SK-N-SH treated with all-trans-retinoic acid at 6 μM for 48 hours (cell line): ENCODE measurements around the gene ACTL8.

Experiments
- CSDC2 ChIP-seq: fragments of 250-450 bp; sonication (Bioruptor Pico); IDR thresholded peaks from 2 replicates; pipeline ENCODE4 v1.5.0; 2020; ENCODE audit warnings: mild to moderate bottlenecking, moderate library complexity
- CSRNP3 ChIP-seq: fragments of 250-450 bp; sonication (Bioruptor Pico); IDR thresholded peaks from 2 replicates; pipeline ENCODE4 v1.5.1; 2021; ENCODE audit warnings: mild to moderate bottlenecking, moderate library complexity
- ISL1 ChIP-seq: fragments of 250-450 bp; sonication (Bioruptor Pico); IDR thresholded peaks from 2 replicates; pipeline ENCODE4 v2.1.2; 2022; ENCODE audit warnings: mild to moderate bottlenecking, moderate library complexity
- OSR1 ChIP-seq: fragments of 250-450 bp; sonication (Bioruptor Pico); IDR thresholded peaks from 2 replicates; pipeline ENCODE4 v1.8.0; 2022; ENCODE audit warnings: moderate library complexity, mild to moderate bottlenecking, inconsistent platforms
- PATZ1 ChIP-seq: fragments of 250-450 bp; sonication (Bioruptor Pico); IDR thresholded peaks from 2 replicates; pipeline ENCODE4 v1.8.0; 2020; ENCODE audit warnings: mild to moderate bottlenecking, moderate library complexity, borderline replicate concordance
- PPARA ChIP-seq: fragments of 250-450 bp; sonication (Bioruptor Pico); IDR thresholded peaks from 2 replicates; pipeline ENCODE4 v1.5.0; 2020; ENCODE audit warnings: mild to moderate bottlenecking, borderline replicate concordance
- RARB ChIP-seq: fragments of 250-450 bp; sonication (Bioruptor Pico); IDR thresholded peaks from 2 replicates; pipeline ENCODE4 v1.8.0; 2021; ENCODE audit warnings: mild to moderate bottlenecking, moderate library complexity
- TCF4 ChIP-seq: fragments of 250-450 bp; sonication (Bioruptor Pico); IDR thresholded peaks from 2 replicates; pipeline ENCODE4 v1.8.0; 2021; ENCODE audit warnings: mild to moderate bottlenecking, moderate library complexity, borderline replicate concordance
- TOX ChIP-seq: fragments of 250-450 bp; sonication (Bioruptor Pico); IDR thresholded peaks from 2 replicates; pipeline ENCODE4 v1.8.0; 2021; ENCODE audit warnings: mild to moderate bottlenecking, moderate library complexity, borderline replicate concordance
- ZC3H10 ChIP-seq: fragments of 250-450 bp; sonication (Bioruptor Pico); IDR thresholded peaks from 2 replicates; pipeline ENCODE4 v1.5.1; 2021; ENCODE audit warnings: mild to moderate bottlenecking, moderate library complexity
- ZFP3 ChIP-seq: fragments of 250-450 bp; sonication (Bioruptor Pico); IDR thresholded peaks from 2 replicates; pipeline ENCODE4 v1.5.0; 2020; ENCODE audit warnings: mild to moderate bottlenecking, moderate library complexity
- ZFP30 ChIP-seq: fragments of 450-650 bp; formaldehyde crosslinking; IDR thresholded peaks from 2 replicates; pipeline ENCODE4 v1.5.0; 2022; ENCODE audit warnings: mild to moderate bottlenecking, moderate library complexity
- ZNF8 ChIP-seq: fragments of 450-650 bp; formaldehyde crosslinking; IDR thresholded peaks from 2 replicates; pipeline ENCODE4 v1.5.0; 2020; ENCODE audit warnings: mild to moderate bottlenecking, moderate library complexity
- TF ChIP-seq, protein P1 (sequence below): fragments of 250-450 bp; sonication (Bioruptor Pico); IDR thresholded peaks from 2 replicates; pipeline ENCODE4 v1.5.0; 2020; ENCODE audit warnings: mild to moderate bottlenecking, moderate library complexity

DNA sequence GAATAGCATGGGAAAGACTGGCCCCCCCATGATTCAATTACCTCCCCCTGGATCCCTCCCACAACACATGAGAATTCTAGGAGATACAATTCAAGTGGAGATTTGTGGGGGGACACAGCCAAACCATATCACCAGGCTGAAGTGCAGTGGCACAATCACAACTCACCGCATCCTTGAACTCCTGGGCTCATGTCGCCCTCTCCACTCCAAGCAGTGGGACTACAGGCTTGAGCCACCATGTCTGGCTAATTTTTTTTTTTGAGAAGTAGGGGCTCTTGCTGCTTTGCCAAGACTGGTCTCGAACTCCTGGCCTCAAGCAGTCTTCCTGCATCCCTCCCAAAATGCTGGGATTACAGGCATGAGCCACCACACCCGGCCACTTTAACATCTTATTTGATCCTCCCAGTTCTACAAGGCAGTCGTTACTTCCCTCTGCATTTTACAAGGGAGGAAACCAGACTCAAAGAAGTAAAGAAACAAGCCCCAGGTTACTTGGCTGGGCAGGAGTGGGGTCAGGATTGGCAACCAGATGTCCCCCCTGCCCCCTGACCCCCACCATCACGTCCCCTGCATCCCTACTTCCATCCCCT is 26.9 kb upstream of the ACTL8 start:
- no peak for TF ChIP-seq PATZ1
- TF ChIP-seq ZFP30 (CRISPR knock-in tag): no peak
- no peak for TF ChIP-seq PPARA (CRISPR knock-in tag)
- TF ChIP-seq CSDC2 (CRISPR knock-in tag): no peak
- no peak for TF ChIP-seq RARB (CRISPR knock-in tag)
- TF ChIP-seq, protein P1, sequence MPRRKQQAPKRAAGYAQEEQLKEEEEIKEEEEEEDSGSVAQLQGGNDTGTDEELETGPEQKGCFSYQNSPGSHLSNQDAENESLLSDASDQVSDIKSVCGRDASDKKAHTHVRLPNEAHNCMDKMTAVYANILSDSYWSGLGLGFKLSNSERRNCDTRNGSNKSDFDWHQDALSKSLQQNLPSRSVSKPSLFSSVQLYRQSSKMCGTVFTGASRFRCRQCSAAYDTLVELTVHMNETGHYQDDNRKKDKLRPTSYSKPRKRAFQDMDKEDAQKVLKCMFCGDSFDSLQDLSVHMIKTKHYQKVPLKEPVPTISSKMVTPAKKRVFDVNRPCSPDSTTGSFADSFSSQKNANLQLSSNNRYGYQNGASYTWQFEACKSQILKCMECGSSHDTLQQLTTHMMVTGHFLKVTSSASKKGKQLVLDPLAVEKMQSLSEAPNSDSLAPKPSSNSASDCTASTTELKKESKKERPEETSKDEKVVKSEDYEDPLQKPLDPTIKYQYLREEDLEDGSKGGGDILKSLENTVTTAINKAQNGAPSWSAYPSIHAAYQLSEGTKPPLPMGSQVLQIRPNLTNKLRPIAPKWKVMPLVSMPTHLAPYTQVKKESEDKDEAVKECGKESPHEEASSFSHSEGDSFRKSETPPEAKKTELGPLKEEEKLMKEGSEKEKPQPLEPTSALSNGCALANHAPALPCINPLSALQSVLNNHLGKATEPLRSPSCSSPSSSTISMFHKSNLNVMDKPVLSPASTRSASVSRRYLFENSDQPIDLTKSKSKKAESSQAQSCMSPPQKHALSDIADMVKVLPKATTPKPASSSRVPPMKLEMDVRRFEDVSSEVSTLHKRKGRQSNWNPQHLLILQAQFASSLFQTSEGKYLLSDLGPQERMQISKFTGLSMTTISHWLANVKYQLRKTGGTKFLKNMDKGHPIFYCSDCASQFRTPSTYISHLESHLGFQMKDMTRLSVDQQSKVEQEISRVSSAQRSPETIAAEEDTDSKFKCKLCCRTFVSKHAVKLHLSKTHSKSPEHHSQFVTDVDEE: no peak
- TF ChIP-seq ZFP3 (CRISPR knock-in tag): no peak
- no peak for TF ChIP-seq ZNF8
- TF ChIP-seq OSR1 (CRISPR knock-in tag): no peak
- no peak for TF ChIP-seq TCF4 (CRISPR knock-in tag)
- TF ChIP-seq ISL1 (CRISPR knock-in tag): no peak
- no peak for TF ChIP-seq TOX
- no peak for TF ChIP-seq ZC3H10 (CRISPR knock-in tag)
- TF ChIP-seq CSRNP3: no peak
